IMR-90 (cell line): ENCODE data around the gene MCM6. TPM values are rescaled to one million over a fixed set of nuclear protein-coding genes. Genes with fewer than 3 reads are reported as not detected.

Experiments
- ATAC-seq: fragments of 200-7000 bp; cut with Tn5 transposase; 2 replicates; pipeline ENCODE4 v1.9.1; 2020; ENCODE audit warnings: low read depth, mild to moderate bottlenecking, moderate library complexity
- BruUV-seq: library from RNA; stranded (reverse); fragments of 400-500 nt; replicated peaks from 2 replicates; lab custom pipeline; 2021; lab: Mats Ljungman, UMichigan
- CTCF ChIA-PET: fragments of 300-600 bp; formaldehyde crosslinking; extraction: SDS; loops from one replicate; lab custom pipeline; 2021; ENCODE audit warnings: antibody characterized with exemption; lab: Yijun Ruan, JAX
- POLR2A ChIA-PET: fragments of 300-600 bp; sonication (Branson Sonifier 250); formaldehyde crosslinking; loops from one replicate; lab custom pipeline; 2022; ENCODE audit warnings: antibody characterized with exemption; ENCODE audit not compliant: unreplicated experiment; lab: Charles Lee
- DNase-seq: peaks from one replicate; pipeline ENCODE4 v3.0.0; 2013
- H2AFZ ChIP-seq: replicated peaks from 2 replicates; pipeline ENCODE3; 2013; ENCODE audit warnings: low read length, mild to moderate bottlenecking; ENCODE audit not compliant: poor library complexity
- H2AK5ac ChIP-seq: 2 replicates; pipeline ENCODE4 v1.6.1; 2013; ENCODE audit warnings: low read depth, low read length, inconsistent platforms
- H2AK9ac ChIP-seq: replicated peaks from 2 replicates; pipeline ENCODE3; 2013; ENCODE audit warnings: mild to moderate bottlenecking, low read depth, low read length, moderate library complexity; ENCODE audit not compliant: poor library complexity
- H2BK120ac ChIP-seq: 2 replicates; pipeline ENCODE4 v1.6.1; 2013; ENCODE audit warnings: low read depth, low read length, inconsistent platforms
- H2BK15ac ChIP-seq: 3 replicates; pipeline ENCODE4 v1.6.1; 2013; ENCODE audit warnings: low read depth, low read length, inconsistent platforms
- H2BK20ac ChIP-seq: 2 replicates; pipeline ENCODE4 v1.6.1; 2013; ENCODE audit warnings: low read depth, mild to moderate bottlenecking, inconsistent platforms, low read length, moderate library complexity
- H2BK5ac ChIP-seq: 2 replicates; pipeline ENCODE4 v1.6.1; 2013; ENCODE audit warnings: mild to moderate bottlenecking, low read depth, low read length, inconsistent platforms; ENCODE audit not compliant: poor library complexity, severe bottlenecking
- H3K14ac ChIP-seq: replicated peaks from 2 replicates; pipeline ENCODE4 v1.6.1; 2013; ENCODE audit warnings: low read depth, low read length, inconsistent platforms
- H3K18ac ChIP-seq: 2 replicates; pipeline ENCODE4 v1.6.1; 2013; ENCODE audit warnings: low read depth, low read length, control low read depth
- H3K23ac ChIP-seq: 2 replicates; pipeline ENCODE4 v1.6.1; 2013; ENCODE audit warnings: low read depth, low read length, inconsistent platforms
- H3K27ac ChIP-seq: 2 replicates; pipeline ENCODE4 v1.5.1; 2013; ENCODE audit warnings: mild to moderate bottlenecking, control low read depth, low read length; ENCODE audit not compliant: insufficient read depth
- H3K27me3 ChIP-seq: 2 replicates; pipeline ENCODE4 v1.6.1; 2013; ENCODE audit warnings: low read length; ENCODE audit not compliant: control insufficient read depth, insufficient read depth
- H3K36me3 ChIP-seq: 2 replicates; pipeline ENCODE4 v1.6.1; 2013; ENCODE audit warnings: low read length, mixed read lengths; ENCODE audit not compliant: control insufficient read depth, insufficient read depth
- H3K4ac ChIP-seq: 2 replicates; pipeline ENCODE4 v1.6.1; 2013; ENCODE audit warnings: low read depth, low read length, inconsistent platforms
- H3K4me1 ChIP-seq: 2 replicates; pipeline ENCODE4 v1.6.1; 2013; ENCODE audit warnings: low read length, mixed read lengths; ENCODE audit not compliant: control insufficient read depth, insufficient read depth
- H3K4me2 ChIP-seq: 2 replicates; pipeline ENCODE4 v1.6.1; 2013; ENCODE audit warnings: low read depth, mild to moderate bottlenecking, control low read depth, low read length, moderate library complexity
- H3K4me3 ChIP-seq: 2 replicates; pipeline ENCODE4 v1.5.1; 2013; ENCODE audit warnings: low read depth, mild to moderate bottlenecking, control low read depth, low read length, moderate library complexity; ENCODE audit not compliant: insufficient read depth
- H3K56ac ChIP-seq: 2 replicates; pipeline ENCODE4 v1.6.1; 2013; ENCODE audit warnings: low read length, inconsistent platforms; ENCODE audit not compliant: insufficient read depth; ENCODE audit errors: extremely low read depth
- H3K79me1 ChIP-seq, 2 experiments: 2 replicates each; pipeline ENCODE4 v1.6.1; 2013; ENCODE audit warnings: low read length in 2 of 2, inconsistent platforms in 1 of 2, low read depth in 1 of 2
- H3K9ac ChIP-seq: 2 replicates; pipeline ENCODE4 v1.6.1; 2013; ENCODE audit warnings: low read depth, low read length, control low read depth
- H3K9me1 ChIP-seq: 2 replicates; pipeline ENCODE4 v1.6.1; 2013; ENCODE audit warnings: low read length, inconsistent platforms; ENCODE audit not compliant: insufficient read depth
- H3K9me3 ChIP-seq: 2 replicates; pipeline ENCODE4 v1.6.1; 2013; ENCODE audit warnings: low read length; ENCODE audit not compliant: control insufficient read depth, insufficient read depth
- H4K20me1 ChIP-seq: 2 replicates; pipeline ENCODE4 v1.6.1; 2013; ENCODE audit warnings: low read length, inconsistent platforms; ENCODE audit not compliant: insufficient read depth
- H4K5ac ChIP-seq: 2 replicates; pipeline ENCODE4 v1.6.1; 2013; ENCODE audit warnings: mild to moderate bottlenecking, low read depth, low read length, control low read depth
- H4K8ac ChIP-seq, 2 experiments: 2 replicates each; pipeline ENCODE4 v1.6.1; 2013; ENCODE audit warnings: low read depth in 2 of 2, low read length in 2 of 2, control low read depth in 1 of 2, inconsistent platforms in 1 of 2
- H4K91ac ChIP-seq: 2 replicates; pipeline ENCODE4 v1.6.1; 2013; ENCODE audit warnings: low read depth, low read length, inconsistent platforms; ENCODE audit not compliant: insufficient read depth
- BHLHE40 ChIP-seq: fragments of 150-350 bp; IDR thresholded peaks from 2 replicates; pipeline ENCODE4 v1.6.1; 2016; ENCODE audit warnings: mild to moderate bottlenecking, low read depth, low read length
- CHD1 ChIP-seq: IDR thresholded peaks from 2 replicates; pipeline ENCODE4 v1.6.1; 2012; ENCODE audit warnings: low read depth, low read length, improper control_type of control experiment
- CTCF ChIP-seq: conservative IDR thresholded peaks from 2 replicates; pipeline ENCODE4 v1.5.1; 2012; ENCODE audit warnings: mild to moderate bottlenecking, low read depth, low read length, improper control_type of control experiment
- ELK1 ChIP-seq: fragments of 150-350 bp; IDR thresholded peaks from 2 replicates; pipeline ENCODE4 v1.6.1; 2016; ENCODE audit warnings: low read depth, mild to moderate bottlenecking, low read length, moderate library complexity, borderline replicate concordance
- MAZ ChIP-seq: IDR thresholded peaks from 2 replicates; pipeline ENCODE4 v1.6.1; 2012; ENCODE audit warnings: low read depth, mild to moderate bottlenecking, low read length, improper control_type of control experiment, moderate library complexity, borderline replicate concordance
- NFE2L2 ChIP-seq: fragments of 150-350 bp; IDR thresholded peaks from 2 replicates; pipeline ENCODE4 v1.6.1; 2016; ENCODE audit warnings: low read depth, mild to moderate bottlenecking, low read length
- POLR2A ChIP-seq: IDR thresholded peaks from 2 replicates; pipeline ENCODE4 v1.6.1; 2012; ENCODE audit warnings: mild to moderate bottlenecking, low read depth, low read length
- RCOR1 ChIP-seq: IDR thresholded peaks from 2 replicates; pipeline ENCODE4 v1.6.1; 2012; ENCODE audit warnings: mild to moderate bottlenecking, low read length, improper control_type of control experiment; ENCODE audit not compliant: insufficient replicate concordance
- USF2 ChIP-seq: fragments of 150-350 bp; IDR thresholded peaks from 2 replicates; pipeline ENCODE4 v1.6.1; 2017; ENCODE audit warnings: mild to moderate bottlenecking, antibody characterized with exemption, low read length, low read depth
- WGBS, 2 experiments: methylation state at CpG; one replicate each; pipeline versions ENCODE4 v1.1.5 to v1.1.7; 2013; ENCODE audit warnings: missing lambda C conversion rate in 2 of 2; ENCODE audit not compliant: insufficient read length in 1 of 2; ENCODE audit errors: extremely low coverage in 2 of 2; 5-methylcytosine and 5-hydroxymethylcytosine counted together
- dilution Hi-C: fragments of 300-500 bp; cut with HindIII; formaldehyde crosslinking; loops from one replicate; pipeline ENCODE4 v1.14.3; 2018; ENCODE audit warnings: low sequenced_read_pairs; ENCODE audit not compliant: unreplicated experiment
- in situ Hi-C: fragments of 300-500 bp; cut with MboI; formaldehyde crosslinking; loops from 3 replicates; pipeline ENCODE4 v1.14.3; 2019; ENCODE audit warnings: low sequenced_read_pairs, inconsistent platforms, mixed read lengths
- intact Hi-C: fragments of 100-400 bp; cut with micrococcal nuclease; formaldehyde crosslinking; loops from 2 replicates; pipeline ENCODE4 v1.10.0; 2022
- polyA plus RNA-seq, 3 experiments: library from polyadenylated mRNA; depleted of rRNA; stranded (reverse); fragments of >200 nt; gene quantifications; 2 replicates each; pipeline ENCODE4 v1.2.3, GENCODE V29; 2012; ENCODE audit warnings: low replicate concordance in 1 of 3
- total RNA-seq: library from RNA; depleted of rRNA; stranded (reverse); fragments of >200 nt; gene quantifications from 2 replicates; pipeline ENCODE4 v1.2.3, GENCODE V29; 2012

The MCM6 gene
- total and polyA plus RNA-seq, 2 of the 4 experiments (the other 2 are of a cell fraction), result 21.4 to 29.6 TPM

GRCh38 chr2:135792401-135793150 lies 83.7 kb downstream of the MCM6 start:
- no peak overlapping the region for H2AK5ac ChIP-seq
- 0 out of 4 replicates have a peak, but pooled peaks cover 0 to 8% of the 10 kb centered on the region in 2 experiments for H3K79me1 ChIP-seq
- BruUV-seq, result no TSS peak
- no peaks in the 10 kb centered on the region for H4K20me1 ChIP-seq
- no peak overlapping the region for H3K56ac ChIP-seq
- peak overlapping the region; percentile 23 for H2AFZ ChIP-seq
- H3K9ac ChIP-seq, result no peak overlapping the region
- H2BK5ac ChIP-seq, result no peak overlapping the region
- no peak overlapping the region for H4K5ac ChIP-seq
- TF ChIP-seq POLR2A, result no peak
- no peak for TF ChIP-seq NFE2L2
- no peak for TF ChIP-seq MAZ
- no peak for TF ChIP-seq CTCF
- TF ChIP-seq BHLHE40, result no peak
- TF ChIP-seq USF2, result no peak
- TF ChIP-seq ELK1, result no peak
- TF ChIP-seq CHD1, result no peak
- no peak for TF ChIP-seq RCOR1
- no peak overlapping the region for H2BK15ac ChIP-seq
- H3K27me3 ChIP-seq, result no peaks in the 10 kb centered on the region
- H3K14ac ChIP-seq, result no peak overlapping the region
- no peak overlapping the region for H4K91ac ChIP-seq
- no peak overlapping the region for H3K23ac ChIP-seq
- no peak overlapping the region for H2BK120ac ChIP-seq
- H3K18ac ChIP-seq, result no peak overlapping the region
- DNase-seq, result no peak
- in situ Hi-C loops, result no loop called here
- dilution Hi-C loops, result no loop called here
- intact Hi-C loops, result no loop called here
- ChIA-PET POLR2A (no interaction called here), CTCF (interaction anchor here (1.3 kb wide), 1 partner anchor 15 kb away, joined by 4 read pairs; no protein-coding TSS in a partner anchor)
- H3K9me1 ChIP-seq, result 0 out of 2 replicates have a peak, but pooled peaks cover 2% of the 10 kb centered on the region
- H3K36me3 ChIP-seq, result no peaks in the 10 kb centered on the region; the same call in 1 of the 2 replicates
- peaks cover 5% of the 10 kb centered on the region; the same call in 1 of the 2 replicates for H3K9me3 ChIP-seq
- H2AK9ac ChIP-seq, result peak overlapping the region; percentile 44
- no peak overlapping the region for H3K27ac ChIP-seq
- WGBS, 2 experiments, result no CpG with 5 or more reads among the region's 7 CpGs
- no peak for ATAC-seq
- peaks cover 8% of the 10 kb centered on the region for H3K4me1 ChIP-seq
- H3K4ac ChIP-seq, result no peak overlapping the region; the same call in 1 of the 2 replicates
- H3K4me2 ChIP-seq, result no peak overlapping the region
- no peak overlapping the region for H4K8ac ChIP-seq
- no peak overlapping the region for H2BK20ac ChIP-seq
- H3K4me3 ChIP-seq, result no peak overlapping the region
